Measurements from ENCODE around the gene IL17RA. TPM values are rescaled to one million over a fixed set of nuclear protein-coding genes. Genes with fewer than 3 reads are reported as not detected.
"Not testable (repeated sequence)": the region's sequence is repeated elsewhere in the genome, so short reads cannot be mapped to it uniquely, and the experiment has no call there.

Gene IL17RA
- total RNA-seq, 2 experiments from 2014 or later: 13.3 to 16.6 TPM

DNA sequence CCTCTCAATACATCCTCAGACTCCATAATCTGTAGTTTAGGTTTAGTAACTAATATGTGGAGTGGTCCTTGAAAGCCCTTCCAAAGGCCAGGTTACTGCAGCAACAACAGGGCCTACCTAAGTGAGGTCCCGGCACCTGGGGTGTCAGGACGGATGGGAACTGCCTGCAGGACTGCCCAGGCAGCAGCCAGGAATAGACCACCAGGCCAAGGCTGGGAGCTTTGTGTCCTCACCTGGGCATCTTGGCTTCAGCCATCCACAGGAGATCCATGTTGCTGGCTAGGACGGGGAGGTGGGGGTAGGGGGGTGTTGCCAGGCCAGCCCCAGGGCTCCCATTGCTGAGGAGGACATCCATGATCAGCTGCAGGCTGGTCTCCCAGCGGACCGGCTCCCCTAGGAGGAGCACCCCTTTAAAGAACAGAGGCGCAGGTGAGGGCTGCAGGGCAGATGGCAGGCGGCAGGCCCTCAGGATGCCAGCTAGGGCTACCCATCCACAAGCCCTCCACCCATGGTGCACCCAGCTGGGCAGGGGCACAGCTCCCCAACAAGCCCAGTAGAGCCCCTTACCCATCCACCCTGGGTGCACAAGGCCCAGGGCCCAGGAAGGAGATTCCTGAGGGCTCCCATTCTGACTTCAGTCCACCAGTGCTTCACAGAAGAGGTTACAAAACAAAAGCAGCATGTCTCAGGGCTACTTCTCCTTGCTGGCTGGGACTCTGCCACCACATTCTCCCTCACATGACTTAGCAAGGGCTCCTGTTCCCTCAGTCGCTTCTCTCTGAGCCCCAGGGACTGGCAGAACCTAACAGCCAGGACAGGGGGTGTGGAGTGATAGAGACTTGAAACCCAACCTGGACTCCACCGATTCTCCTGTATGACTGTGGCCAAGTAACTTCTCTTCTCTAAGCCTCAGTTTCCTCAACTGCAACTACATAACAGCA is 56.3 kb downstream of the IL17RA start:
- H3K27ac Mint-ChIP-seq: no peak overlapping the region
- no peaks in the 10 kb centered on the region for H3K9me3 Mint-ChIP-seq
- no peak overlapping the region for H3K4me3 Mint-ChIP-seq
- H3K36me3 Mint-ChIP-seq: peaks cover 18% of the 10 kb centered on the region
- no peaks in the 10 kb centered on the region for H3K27me3 Mint-ChIP-seq
- peaks cover 2% of the 10 kb centered on the region for H3K4me1 Mint-ChIP-seq
- no peak for DNase-seq

DNA sequence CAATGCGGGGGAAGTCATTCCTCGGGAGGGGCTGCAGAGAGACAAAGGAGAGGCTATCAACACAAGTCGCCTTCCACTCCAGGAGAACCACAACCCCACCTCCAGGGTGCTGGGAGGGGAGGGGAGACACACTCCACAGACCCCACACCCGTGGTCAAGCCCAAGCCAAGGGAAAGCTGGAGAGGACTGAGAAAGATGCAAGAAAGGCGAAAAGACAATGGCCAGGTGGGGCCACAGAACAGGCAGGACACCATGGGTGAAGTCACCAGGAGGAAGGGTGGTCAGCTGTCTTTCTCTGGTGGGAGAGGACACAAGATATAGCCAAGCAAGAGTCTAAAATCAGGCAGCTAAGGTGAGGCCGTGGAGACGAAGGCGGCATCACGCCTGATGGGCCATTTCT is 58.3 kb downstream of the IL17RA start:
- DNase-seq: no peak
- Mint-ChIP-seq H3K27ac (no peak overlapping the region), H3K36me3 (peaks cover 24% of the 10 kb centered on the region)

DNA sequence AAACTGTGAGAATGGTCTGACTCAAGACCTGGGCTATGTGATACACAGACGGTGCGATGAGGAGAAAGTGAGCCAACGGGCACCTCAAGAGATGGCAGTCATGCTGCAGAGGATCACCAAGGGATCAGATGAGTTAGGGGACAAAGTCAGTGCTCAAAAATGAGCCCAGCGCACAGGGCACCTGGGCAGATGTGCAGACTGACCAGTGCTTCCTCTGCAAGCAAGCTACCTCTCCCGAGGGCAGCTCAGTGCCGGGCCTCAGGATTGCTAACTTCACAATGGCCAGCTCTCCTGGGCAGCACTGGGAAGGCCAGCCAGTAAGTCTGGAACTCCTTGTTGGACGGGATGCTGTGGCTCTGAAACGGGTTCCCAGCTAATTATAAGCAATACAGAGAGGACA is 59.0 kb downstream of the IL17RA start:
- Mint-ChIP-seq H3K36me3 (peaks cover 21% of the 10 kb centered on the region), H3K9me3 (no peaks in the 10 kb centered on the region), H3K27ac (no peak overlapping the region), H3K4me1 (peaks cover 3% of the 10 kb centered on the region), H3K27me3 (no peaks in the 10 kb centered on the region), H3K4me3 (no peak overlapping the region)
- no peak for DNase-seq

More for the DNA sequence above, 58.3 kb downstream of the IL17RA start:
- peaks cover 2% of the 10 kb centered on the region for H3K4me1 Mint-ChIP-seq
- no peaks in the 10 kb centered on the region for H3K9me3 Mint-ChIP-seq
- H3K27me3 Mint-ChIP-seq: no peaks in the 10 kb centered on the region
- H3K4me3 Mint-ChIP-seq: no peak overlapping the region

DNA sequence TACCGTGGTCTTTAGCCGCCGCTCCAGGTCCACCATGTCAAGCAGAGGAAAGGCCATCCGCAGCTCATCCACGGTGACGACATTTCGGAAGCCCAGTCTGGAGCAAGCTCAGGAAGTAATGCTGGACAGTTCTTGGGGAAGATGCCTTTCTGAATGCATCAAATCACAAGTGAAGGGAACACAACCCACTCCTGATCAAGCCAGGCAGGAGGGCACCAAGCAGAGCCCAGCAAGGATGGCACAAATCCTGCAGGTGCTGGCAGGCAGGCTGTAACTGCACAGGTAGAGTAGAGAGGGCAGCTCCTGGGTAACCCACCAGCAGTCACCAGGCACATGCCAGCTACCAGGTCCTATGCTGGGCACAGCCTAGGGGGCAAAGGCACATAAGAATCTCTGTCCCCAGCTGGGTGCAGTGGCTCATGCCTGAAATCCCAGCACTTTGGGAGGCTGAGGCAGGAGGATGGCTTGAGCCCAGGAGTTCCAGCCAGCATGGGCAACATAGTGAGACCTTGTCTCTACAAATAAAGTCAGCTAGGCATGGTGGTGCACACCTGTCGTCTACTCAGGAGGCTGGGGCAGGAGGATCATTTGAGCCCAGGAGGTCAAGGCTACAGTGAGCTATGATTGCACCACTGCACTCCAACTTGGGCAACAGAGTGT is 60.4 kb downstream of the IL17RA start:
- Mint-ChIP-seq H3K27ac (no peak overlapping the region), H3K36me3 (peaks cover 21% of the 10 kb centered on the region), H3K4me1 (peaks cover 3% of the 10 kb centered on the region), H3K27me3 (no peaks in the 10 kb centered on the region), H3K9me3 (no peaks in the 10 kb centered on the region), H3K4me3 (no peak overlapping the region)
- no peak for DNase-seq

DNA sequence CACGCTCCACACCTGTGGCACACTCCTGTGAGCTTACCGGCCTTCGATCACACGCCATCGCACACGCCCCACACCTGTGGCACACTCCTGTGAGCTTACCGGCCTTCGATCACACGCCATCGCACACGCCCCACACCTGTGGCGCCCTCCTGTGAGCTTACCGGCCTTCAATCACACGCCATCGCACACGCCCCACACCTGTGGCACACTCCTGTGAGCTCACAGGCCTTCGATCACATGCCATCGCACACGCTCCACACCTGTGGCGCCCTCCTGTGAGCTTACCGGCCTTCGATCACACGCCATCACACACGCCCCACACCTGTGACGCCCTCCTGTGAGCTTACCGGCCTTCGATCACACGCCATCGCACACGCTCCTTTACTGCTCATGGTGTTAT is 62.7 kb downstream of the IL17RA start:
- not testable (repeated sequence) for DNase-seq, H3K9me3 Mint-ChIP-seq, H3K4me3 Mint-ChIP-seq, H3K27me3 Mint-ChIP-seq, H3K27ac Mint-ChIP-seq
- Mint-ChIP-seq H3K4me1 (peaks cover 11% of the 10 kb centered on the region), H3K36me3 (peaks cover 23% of the 10 kb centered on the region)

DNA sequence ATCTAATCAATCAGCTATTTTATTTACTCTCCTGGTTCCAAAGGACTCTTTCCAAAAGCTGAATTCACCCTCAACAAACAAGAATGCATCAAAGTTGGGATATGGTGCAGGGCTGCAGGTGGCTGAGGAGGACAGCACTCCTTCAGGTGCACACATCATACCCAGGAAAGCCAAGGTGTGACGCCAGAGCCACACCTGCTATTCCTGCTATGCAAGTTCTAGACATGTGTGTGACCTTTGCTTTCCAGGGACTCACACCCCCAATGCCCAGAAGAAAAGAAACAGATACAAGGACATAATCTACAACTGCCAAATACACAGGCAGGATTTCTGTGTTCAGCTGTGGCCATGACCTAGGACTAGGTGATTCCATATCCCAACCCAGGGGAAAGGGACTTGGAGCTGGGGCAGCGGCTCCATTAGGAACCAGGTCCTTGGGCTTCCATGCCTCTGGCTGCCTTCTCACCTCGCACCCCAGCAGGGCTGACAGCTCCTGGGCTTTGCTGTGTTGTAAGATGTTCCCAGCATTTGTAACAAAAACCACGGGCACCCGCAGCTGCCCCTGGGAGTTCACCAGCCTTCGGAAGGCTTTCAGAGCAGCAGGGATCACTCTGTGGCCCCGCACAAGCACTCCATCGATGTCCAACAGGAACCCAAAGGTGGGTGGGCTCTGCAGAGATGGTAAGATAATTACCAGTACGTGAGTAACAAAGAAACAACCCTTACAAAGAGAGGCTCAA is 64.4 kb downstream of the IL17RA start:
- peaks cover 13% of the 10 kb centered on the region for H3K4me1 Mint-ChIP-seq
- H3K27me3 Mint-ChIP-seq: no peaks in the 10 kb centered on the region
- H3K27ac Mint-ChIP-seq: no peak overlapping the region
- H3K36me3 Mint-ChIP-seq: peaks cover 19% of the 10 kb centered on the region
- H3K4me3 Mint-ChIP-seq: no peak overlapping the region
- no peaks in the 10 kb centered on the region for H3K9me3 Mint-ChIP-seq
- no peak for DNase-seq

DNA sequence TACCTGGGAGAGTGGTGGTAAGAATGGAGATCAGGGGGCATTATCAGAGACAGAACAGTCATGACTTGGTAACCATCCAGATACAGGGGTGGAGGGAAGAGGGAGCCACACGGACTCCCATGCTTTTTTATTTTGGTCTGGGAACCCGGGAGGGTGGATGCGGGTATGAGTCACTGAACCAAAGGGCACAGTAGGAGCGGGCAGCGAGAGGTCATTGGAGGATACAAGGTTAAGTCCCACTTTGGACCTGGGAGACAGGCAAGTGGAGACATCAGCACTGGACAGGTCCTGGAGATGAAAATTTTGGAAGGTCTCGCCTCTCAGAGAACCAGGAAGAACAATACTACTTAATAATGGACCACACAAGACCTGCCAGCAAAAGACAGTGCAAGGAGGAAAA is 67.5 kb downstream of the IL17RA start:
- Mint-ChIP-seq H3K36me3 (peaks cover 23% of the 10 kb centered on the region), H3K27ac (no peak overlapping the region), H3K4me1 (peaks cover 33% of the 10 kb centered on the region), H3K27me3 (no peaks in the 10 kb centered on the region), H3K9me3 (no peaks in the 10 kb centered on the region), H3K4me3 (no peak overlapping the region)
- DNase-seq: no peak

DNA sequence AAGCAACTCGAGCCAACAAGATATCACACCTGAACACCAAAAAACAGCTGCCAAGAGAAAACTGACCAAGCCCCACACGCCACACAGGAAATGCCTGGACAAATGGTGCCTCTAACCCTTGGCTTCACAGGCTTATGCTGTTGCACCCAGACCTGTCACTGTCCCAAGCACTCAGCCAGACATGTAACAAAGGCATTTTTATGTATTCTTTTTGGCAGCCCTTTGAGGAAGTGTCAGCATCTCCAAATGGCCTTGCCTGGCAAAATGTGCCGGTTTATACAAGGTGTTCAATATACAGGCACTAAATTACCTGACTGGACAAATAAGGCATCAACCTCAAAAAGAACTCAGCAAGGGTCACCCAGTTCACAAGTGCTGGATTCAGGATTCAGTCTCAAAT is 68.2 kb downstream of the IL17RA start:
- Mint-ChIP-seq H3K9me3 (no peaks in the 10 kb centered on the region), H3K36me3 (peaks cover 20% of the 10 kb centered on the region), H3K27me3 (no peaks in the 10 kb centered on the region), H3K27ac (no peak overlapping the region), H3K4me1 (peaks cover 37% of the 10 kb centered on the region), H3K4me3 (no peak overlapping the region)
- DNase-seq: no peak

DNA sequence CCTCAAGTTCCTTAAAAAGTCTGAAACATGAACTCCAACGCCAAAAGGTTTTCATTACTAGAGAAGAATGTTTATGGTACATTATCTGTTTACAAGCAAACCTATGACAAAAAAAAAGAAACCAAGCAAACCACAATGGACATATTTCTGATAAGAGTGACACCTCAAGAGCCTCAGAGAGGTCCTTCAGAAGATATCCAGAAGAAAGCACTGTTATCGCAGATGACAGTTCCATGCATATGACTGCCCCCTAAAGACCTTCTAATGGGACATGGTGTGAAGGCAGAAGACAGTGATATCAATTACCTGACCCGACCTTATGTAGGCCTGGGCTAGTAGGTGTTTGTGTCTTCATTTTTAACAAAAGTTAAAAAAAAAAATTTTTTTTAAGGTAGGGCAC is 71.1 kb downstream of the IL17RA start:
- Mint-ChIP-seq H3K9me3 (no peaks in the 10 kb centered on the region), H3K4me1 (peaks cover 42% of the 10 kb centered on the region), H3K27ac (no peak overlapping the region), H3K36me3 (peaks cover 26% of the 10 kb centered on the region), H3K4me3 (peak overlapping the region; percentile 14), H3K27me3 (no peaks in the 10 kb centered on the region)
- DNase-seq: no peak

DNA sequence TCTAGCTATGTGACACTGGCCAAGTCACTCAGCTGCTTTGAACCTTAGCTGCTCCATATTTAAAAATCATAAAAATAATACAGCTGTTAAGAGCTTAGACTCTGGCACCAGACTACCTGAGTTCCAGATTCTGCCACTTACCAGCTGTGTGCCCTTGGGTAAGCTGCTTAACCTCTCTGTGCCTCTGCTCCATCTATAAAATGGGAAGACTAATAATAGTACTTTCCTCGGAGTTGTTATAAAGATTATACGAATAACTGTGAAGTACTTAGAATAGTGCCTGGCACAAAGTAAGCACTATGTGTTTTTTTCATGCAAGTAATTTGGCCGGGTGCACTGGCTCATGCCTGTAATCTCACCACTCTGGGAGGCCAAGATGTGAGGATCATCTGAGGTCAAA is 72.9 kb downstream of the IL17RA start:
- Mint-ChIP-seq H3K4me1 (peaks cover 35% of the 10 kb centered on the region), H3K36me3 (peaks cover 20% of the 10 kb centered on the region), H3K27me3 (no peaks in the 10 kb centered on the region), H3K27ac (no peak overlapping the region), H3K4me3 (peak overlapping the region; percentile 90), H3K9me3 (no peaks in the 10 kb centered on the region)
- no peak for DNase-seq

DNA sequence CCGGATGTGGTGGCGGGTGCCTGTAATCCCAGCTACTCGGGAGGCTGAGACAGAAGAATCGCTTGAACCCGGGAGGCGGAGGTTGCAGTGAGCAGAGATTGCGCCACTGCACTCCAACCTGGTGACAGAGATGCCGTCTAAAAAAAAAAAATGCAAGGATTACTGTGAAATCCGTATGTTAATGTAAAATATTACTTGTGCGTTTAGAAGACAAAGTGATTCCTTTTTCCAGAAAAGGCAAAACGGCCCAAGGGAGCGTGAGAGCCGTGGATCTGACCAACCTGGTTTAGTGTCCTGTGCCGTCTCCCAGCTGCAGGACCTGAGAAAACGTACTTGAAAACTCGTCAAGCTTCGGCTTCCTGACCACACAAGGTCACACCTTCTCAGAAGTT is 73.4 kb downstream of the IL17RA start:
- Mint-ChIP-seq H3K4me3 (peak overlapping the region; percentile 90), H3K27me3 (no peaks in the 10 kb centered on the region), H3K9me3 (no peaks in the 10 kb centered on the region), H3K36me3 (peaks cover 20% of the 10 kb centered on the region), H3K4me1 (peaks cover 35% of the 10 kb centered on the region), H3K27ac (peak overlapping the region; percentile 84)
- DNase-seq: no peak

DNA sequence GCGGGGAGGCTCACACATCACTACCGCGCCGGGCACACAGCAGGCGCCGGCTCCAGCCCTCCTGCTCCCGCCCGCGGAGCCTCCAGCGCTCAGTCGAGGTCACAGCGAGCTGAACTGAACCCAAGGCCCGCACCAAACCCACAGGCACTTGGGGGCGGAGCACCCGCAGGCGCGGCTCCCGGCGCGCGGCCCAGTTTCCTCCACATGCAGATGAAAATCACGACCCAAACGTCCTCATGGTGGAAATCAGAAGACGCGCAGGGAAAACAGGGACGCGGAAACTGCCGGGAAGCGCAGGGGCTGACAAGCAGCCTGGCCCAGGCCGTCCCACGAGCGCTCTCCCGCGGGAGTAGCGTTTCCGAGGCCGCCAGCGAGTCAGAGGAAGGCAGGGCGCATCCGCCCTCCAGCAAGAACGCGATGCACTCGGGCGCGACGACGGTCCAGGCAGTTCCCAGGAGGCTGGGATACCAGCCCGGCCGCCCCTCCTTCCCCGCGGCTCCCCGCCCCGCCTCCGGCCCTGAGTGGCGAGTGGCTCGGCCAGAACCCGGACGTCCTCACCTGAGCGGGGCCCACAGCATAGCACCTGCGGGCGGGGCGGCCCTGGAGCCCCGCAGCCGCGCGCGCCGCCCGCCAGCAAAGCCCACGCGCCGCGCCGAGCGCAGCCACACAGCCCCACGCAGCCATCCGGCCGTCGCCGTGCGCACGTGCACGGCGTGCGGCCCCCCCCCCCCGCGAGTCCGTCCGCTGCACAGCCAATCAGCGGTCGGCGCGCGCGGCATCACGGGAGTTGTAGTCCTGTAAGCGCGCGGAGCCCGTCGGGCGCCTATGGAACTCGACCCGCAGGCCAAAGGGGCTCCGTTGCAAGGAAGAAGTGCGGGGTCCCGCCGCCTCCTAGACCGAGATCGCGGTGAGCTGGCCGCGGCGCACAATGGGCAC is 74.0 kb downstream of the IL17RA start, which contains the start of gene HDHD5:
Gene HDHD5 (minus strand): TSS at position 710 of the 936 bp plus-strand sequence. CDS start 26 bp downstream, at position 684.
- Mint-ChIP-seq H3K27me3 (no peaks in the 10 kb centered on the region), H3K4me1 (peaks cover 33% of the 10 kb centered on the region), H3K27ac (peak within 1 kb of the TSS; percentile 84), H3K4me3 (peak within 1 kb of the TSS; percentile 90), H3K36me3 (peaks cover 18% of the 10 kb centered on the region), H3K9me3 (no peaks in the 10 kb centered on the region)
- DNase-seq: peak; percentile 86

DNA sequence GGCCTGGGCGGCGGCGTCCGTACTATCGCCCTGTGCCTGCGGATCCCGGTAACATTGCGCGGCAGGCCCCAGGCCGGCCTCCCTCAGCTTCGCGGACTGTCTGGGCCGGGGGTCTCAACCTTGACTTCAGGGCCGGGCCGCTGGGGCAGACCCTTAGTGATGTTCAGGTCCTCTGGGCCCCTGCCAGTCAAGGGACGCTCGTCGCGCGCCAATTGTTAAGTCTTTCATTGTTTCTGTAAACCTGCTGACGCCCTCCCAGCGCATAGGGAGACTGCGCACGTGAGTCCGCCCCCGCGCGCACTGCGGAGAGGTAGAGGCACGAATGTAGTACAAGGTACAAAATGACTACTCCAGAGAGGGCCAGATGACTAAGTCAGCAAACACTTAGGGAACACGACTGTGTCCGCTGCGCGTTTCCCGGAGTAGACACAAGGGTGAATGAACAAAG is 74.7 kb downstream of the IL17RA start:
- Mint-ChIP-seq H3K27me3 (no peaks in the 10 kb centered on the region), H3K27ac (peak overlapping the region; percentile 83), H3K36me3 (peaks cover 18% of the 10 kb centered on the region), H3K4me3 (peak overlapping the region; percentile 90), H3K9me3 (no peaks in the 10 kb centered on the region), H3K4me1 (peaks cover 32% of the 10 kb centered on the region)
- DNase-seq: peak; percentile 75

DNA sequence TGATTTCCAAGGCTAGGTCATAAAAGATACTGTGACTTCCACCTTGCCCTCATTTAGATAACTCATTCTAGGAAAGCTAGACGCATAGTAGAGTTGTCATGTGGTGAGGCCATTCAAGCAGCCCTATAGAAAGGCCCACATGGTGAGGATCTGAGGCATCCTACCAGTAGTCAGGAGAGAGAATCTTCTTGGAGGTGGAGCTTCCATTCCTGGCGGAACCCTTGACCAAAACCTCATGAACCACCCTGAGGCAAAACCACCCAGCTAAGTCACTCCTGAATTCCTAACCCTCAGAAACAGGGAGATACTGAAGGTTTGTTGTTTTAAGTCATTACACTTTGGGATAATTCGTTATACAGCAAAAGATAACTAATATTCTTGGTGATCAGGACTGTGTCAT is 77.2 kb downstream of the IL17RA start:
- no peak for DNase-seq
- Mint-ChIP-seq H3K27me3 (no peaks in the 10 kb centered on the region), H3K4me3 (no peak overlapping the region), H3K4me1 (peaks cover 15% of the 10 kb centered on the region), H3K27ac (no peak overlapping the region), H3K36me3 (peaks cover 9% of the 10 kb centered on the region), H3K9me3 (no peaks in the 10 kb centered on the region)

Measured in activated naive CD8-positive, alpha-beta T cell treated with anti-CD3 and anti-CD28 coated beads for 36 hours (primary cell).